GM23338 (cell line): Measurements from ENCODE around the gene KCNJ16.

Experiments
- CREB1 ChIP-seq: fragments of 250-450 bp; sonication (Bioruptor Pico); IDR thresholded peaks from 2 replicates; pipeline ENCODE4 v1.5.0; 2020; ENCODE audit warnings: low read depth, mild to moderate bottlenecking, moderate library complexity
- CTCF ChIP-seq, 2 experiments: fragments of 200-600 bp in 1 of 2; sonication (generic) in 1 of 2; conservative IDR thresholded peaks; 2 replicates each; pipeline versions ENCODE4 v1.5.1 to v1.6.1; 2016 to 2017; ENCODE audit warnings: antibody characterized with exemption in 2 of 2, low read depth in 2 of 2, mild to moderate bottlenecking in 2 of 2, moderate library complexity in 1 of 2
- EZH2 ChIP-seq: fragments of 200-600 bp; sonication (generic); IDR thresholded peaks from one replicate; pipeline ENCODE4 v1.8.0; 2017; ENCODE audit warnings: antibody characterized with exemption, mild to moderate bottlenecking, low read depth; ENCODE audit not compliant: unreplicated experiment
- EZH2phosphoT487 ChIP-seq: fragments of 200-600 bp; sonication (generic); IDR thresholded peaks from one replicate; pipeline ENCODE4 v1.8.1; 2018; ENCODE audit warnings: antibody characterized with exemption; ENCODE audit not compliant: unreplicated experiment
- JUNB ChIP-seq: IDR thresholded peaks from one replicate; pipeline ENCODE4 v1.6.1; 2016; ENCODE audit warnings: antibody characterized with exemption; ENCODE audit not compliant: unreplicated experiment
- POLR2AphosphoS5 ChIP-seq: IDR thresholded peaks from 2 replicates; pipeline ENCODE4 v1.6.1; 2016; ENCODE audit warnings: antibody characterized with exemption, low read depth
- STAT1 ChIP-seq: IDR thresholded peaks from one replicate; pipeline ENCODE4 v1.6.1; 2016; ENCODE audit warnings: antibody characterized with exemption; ENCODE audit not compliant: unreplicated experiment
- ZNF331 ChIP-seq: fragments of 250-450 bp; sonication (Bioruptor Pico); IDR thresholded peaks from 2 replicates; pipeline ENCODE4 v1.5.0; 2020; ENCODE audit warnings: low read depth, mild to moderate bottlenecking, moderate library complexity

- TF ChIP-seq CREB1 (CRISPR knock-in tag), result no peak
- TF ChIP-seq CTCF (conservative IDR thresholded peaks at IDR 0.05; ENCODE audit: low read depth in 2 of 2), result no peak
- TF ChIP-seq POLR2AphosphoS5, result no peak
- no peak for TF ChIP-seq ZNF331 (CRISPR knock-in tag)
- no peak for TF ChIP-seq EZH2phosphoT487
- no peak for TF ChIP-seq EZH2
- no peak for TF ChIP-seq JUNB
- TF ChIP-seq STAT1, result no peak
Observed at GRCh38 chr17:70161519-70161918, 86.5 kb downstream of the KCNJ16 start.
